OCI-M2 (cell line): ENCODE results near the gene OBSCN.

Experiments used
- DNase-seq: peaks from one replicate; lab custom pipeline; 2025; ENCODE audit not compliant: unreplicated experiment; lab: John Stamatoyannopoulos, UW

The OBSCN gene

GRCh38 chr1:228286505-228287417 is 78.9 kb downstream of the OBSCN start:
- DNase-seq, result no peak

- no peak for DNase-seq
These were observed 79.9 kb downstream of the OBSCN start for GRCh38 chr1:228287541-228288425.

GRCh38 chr1:228288536-228289238 is 80.8 kb downstream of the OBSCN start:
- no peak for DNase-seq

GRCh38 chr1:228289239-228289849 is 81.5 kb downstream of the OBSCN start:
- no peak for DNase-seq

GRCh38 chr1:228289996-228290881 is 82.4 kb downstream of the OBSCN start:
- no peak for DNase-seq

GRCh38 chr1:228291906-228292608 is 84.2 kb downstream of the OBSCN start:
- no peak for DNase-seq

- no peak for DNase-seq
These were observed 84.7 kb downstream of the OBSCN start for GRCh38 chr1:228292609-228292911.

- no peak for DNase-seq
These were observed 85.5 kb downstream of the OBSCN start for GRCh38 chr1:228293393-228293792.

- DNase-seq, result no peak
These were observed 86.1 kb downstream of the OBSCN start for GRCh38 chr1:228293816-228294500.

GRCh38 chr1:228294717-228295116 is 86.9 kb downstream of the OBSCN start:
- DNase-seq, result no peak

- DNase-seq, result no peak
These were observed 87.4 kb downstream of the OBSCN start for GRCh38 chr1:228295201-228295600.

GRCh38 chr1:228295981-228296380 is 88.1 kb downstream of the OBSCN start:
- no peak for DNase-seq

GRCh38 chr1:228297242-228297641 is 89.4 kb downstream of the OBSCN start:
- DNase-seq, result no peak

- no peak for DNase-seq
These were observed 90.0 kb downstream of the OBSCN start for GRCh38 chr1:228297822-228298221.

GRCh38 chr1:228298471-228298870 is 90.6 kb downstream of the OBSCN start:
- no peak for DNase-seq

GRCh38 chr1:228299211-228299610 is 91.4 kb downstream of the OBSCN start:
- no peak for DNase-seq

- no peak for DNase-seq
These were observed 92.1 kb downstream of the OBSCN start for GRCh38 chr1:228299901-228300300.

GRCh38 chr1:228302086-228302485 is 94.2 kb downstream of the OBSCN start:
- no peak for DNase-seq

GRCh38 chr1:228303596-228303995 is 95.8 kb downstream of the OBSCN start:
- DNase-seq, result no peak
